GM19372 (cell line): ENCODE results near the gene KAZN.
"Not testable (repeated sequence)": the region's sequence is repeated elsewhere in the genome, so short reads cannot be mapped to it uniquely, and the experiment has no call there.

Experiments
- ATAC-seq: cut with Tn5 transposase; IDR thresholded peaks from one replicate; pipeline ENCODE4 v1.9.1; 2021; ENCODE audit warnings: mild to moderate bottlenecking, low read depth, moderate library complexity; ENCODE audit not compliant: unreplicated experiment

KAZN gene

GRCh38 chr1:15134285-15134684, 535.8 kb downstream of the KAZN start:
- ATAC-seq = no peak

DNA sequence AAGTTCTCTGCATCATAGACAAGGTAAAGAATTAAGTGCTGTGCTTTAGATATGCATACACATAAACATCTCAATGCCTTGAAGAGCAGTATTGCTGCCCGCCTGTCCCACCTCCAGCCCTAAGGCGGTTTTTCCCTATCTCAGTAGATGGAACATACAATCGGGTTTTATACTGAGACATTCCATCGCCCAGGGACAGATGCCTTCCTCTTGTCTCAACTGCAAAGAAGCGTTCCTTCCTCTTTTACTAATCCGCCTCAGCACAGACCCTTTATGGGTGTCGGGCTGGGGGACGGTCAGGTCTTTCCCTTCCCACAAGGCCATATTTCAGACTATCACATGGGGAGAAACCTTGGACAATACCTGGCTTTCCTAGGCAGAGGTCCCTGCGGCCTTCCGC, 537.1 kb downstream of the KAZN start:
- ATAC-seq = not testable (repeated sequence)

- ATAC-seq = no peak
Observed at GRCh38 chr1:15137809-15138208, 539.3 kb downstream of the KAZN start.

DNA sequence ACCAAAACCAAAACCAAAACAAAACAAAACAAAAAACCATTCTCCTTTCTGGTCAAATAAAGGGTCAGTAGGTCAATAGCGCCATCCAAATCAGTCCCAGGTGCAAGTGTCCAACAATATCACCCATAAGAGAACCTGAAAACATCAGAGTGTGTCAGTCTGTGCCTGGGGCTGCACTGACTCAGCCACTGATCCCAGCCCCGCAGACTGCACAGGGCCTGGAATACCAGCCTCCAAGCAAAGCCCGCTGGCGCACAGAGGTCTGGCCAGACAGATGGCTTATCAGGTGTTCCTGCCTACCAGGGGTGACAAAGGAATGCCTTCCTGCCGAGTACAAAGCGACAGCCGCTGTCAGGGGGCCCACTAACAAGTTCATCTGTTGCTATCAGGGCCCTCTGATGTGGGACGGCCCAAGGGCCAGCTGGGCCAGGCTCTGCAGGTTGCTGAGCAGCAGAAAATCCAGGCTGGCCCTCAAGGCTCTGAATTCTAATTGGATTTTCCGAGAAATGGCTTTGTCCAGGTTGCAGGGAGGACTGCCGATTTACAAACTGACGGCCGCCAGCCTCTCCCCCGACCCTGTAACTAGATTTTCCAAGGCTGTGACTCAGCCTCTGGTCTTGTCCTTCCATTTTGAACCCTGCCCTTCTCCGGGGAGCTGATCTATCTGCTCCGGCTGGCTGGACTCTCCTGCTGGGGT, 541.3 kb downstream of the KAZN start:
- ATAC-seq = no peak

DNA sequence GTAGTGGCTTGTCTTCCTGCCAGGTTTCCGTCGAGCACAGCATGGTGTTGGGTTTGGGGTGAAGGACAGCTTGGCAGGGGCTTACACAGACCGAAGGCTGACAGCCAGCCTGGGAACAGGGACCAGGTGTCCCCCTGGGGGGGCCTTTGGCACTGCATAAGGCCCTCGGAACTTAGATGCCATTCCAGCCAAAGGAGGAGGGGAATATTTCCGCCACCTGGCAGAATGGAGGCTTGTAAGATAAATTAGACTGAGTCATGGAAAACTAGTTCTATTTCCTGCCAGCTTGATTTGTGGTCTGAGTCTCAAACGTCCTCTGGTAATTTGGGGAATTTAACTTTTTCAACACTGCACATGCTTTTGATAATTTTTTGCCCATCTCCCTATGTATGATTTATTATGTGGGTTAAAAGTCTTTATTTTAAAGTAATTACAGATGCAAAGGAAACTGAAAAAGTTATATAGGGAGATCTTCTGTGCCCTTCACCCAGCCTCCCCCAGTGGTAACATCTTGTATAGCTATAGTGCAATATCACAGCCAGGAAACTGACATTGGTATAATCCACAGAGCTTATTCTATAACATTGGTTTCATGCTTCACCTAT, 543.6 kb downstream of the KAZN start:
- no peak for ATAC-seq

- no peak for ATAC-seq
Observed at GRCh38 chr1:15145327-15145726, 546.8 kb downstream of the KAZN start.

DNA sequence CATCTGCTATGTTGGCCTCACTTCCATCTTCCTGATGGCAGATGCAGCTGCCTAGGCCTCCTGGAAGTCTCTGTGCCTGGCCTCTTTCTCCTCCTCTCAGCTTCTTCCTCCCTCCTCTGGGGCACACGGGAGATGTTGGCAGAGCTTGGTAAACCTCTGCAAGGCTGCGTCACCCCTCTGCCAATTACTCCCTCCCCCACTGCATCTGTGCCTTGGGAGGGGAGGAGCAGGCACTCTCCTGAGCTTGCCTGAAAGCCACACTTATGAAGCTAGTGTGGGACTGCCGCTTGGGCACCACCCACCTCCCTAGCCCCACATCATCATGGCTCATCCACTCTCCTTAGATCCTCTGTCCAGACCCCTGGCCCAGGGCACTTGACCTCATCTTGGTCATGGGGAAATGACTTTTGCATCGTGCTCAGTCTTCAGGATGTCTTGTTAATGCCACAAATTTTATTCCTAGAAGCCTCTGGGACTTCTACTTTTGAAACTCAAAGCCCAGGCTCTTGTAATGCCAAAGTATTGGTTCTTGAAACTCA, 547.7 kb downstream of the KAZN start:
- no peak for ATAC-seq

GRCh38 chr1:15146971-15147376, 548.5 kb downstream of the KAZN start:
- ATAC-seq = no peak

DNA sequence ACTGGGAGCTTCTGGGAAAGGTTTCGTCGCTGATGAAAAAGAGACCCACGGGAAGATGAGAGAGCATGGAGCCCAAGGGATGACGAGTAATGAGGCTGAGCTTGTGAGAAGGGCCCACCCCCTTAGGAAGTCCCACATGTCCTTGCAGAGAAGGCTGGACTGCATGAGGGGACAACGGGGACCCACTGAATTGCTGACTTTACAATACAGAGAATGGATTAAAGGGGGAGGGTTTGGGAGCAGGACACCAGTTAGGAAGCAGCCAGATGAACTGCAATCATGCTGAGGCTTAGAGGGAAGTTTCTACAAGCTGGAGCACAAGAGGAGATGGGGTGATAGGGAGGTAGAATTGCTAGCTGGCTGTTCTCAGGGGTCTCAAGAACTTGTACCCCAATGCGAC, 549.5 kb downstream of the KAZN start:
- no peak for ATAC-seq

GRCh38 chr1:15148475-15148874, 550.0 kb downstream of the KAZN start:
- no peak for ATAC-seq

DNA sequence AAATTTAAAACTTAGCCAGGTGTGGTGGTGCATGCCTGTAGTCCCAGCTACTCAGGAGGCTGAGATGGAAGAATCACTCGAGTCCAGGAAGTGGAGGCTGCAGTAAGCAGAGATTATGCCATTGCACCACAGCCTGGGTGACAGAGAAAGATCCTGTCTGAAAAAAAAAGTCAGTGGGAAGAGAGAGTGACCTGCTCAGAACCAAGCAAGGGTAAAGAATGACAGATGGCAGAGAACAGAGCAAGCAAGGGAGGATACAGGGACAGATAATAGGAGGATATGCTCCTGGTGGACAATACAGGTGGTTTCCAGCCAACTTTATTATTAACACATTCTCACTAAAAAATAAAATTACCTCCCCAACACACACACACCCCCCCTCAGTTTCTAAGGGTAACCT, 550.5 kb downstream of the KAZN start:
- ATAC-seq = no peak

- ATAC-seq = no peak
Observed at GRCh38 chr1:15150376-15150775, 551.9 kb downstream of the KAZN start.

GRCh38 chr1:15151377-15151806, 552.9 kb downstream of the KAZN start:
- ATAC-seq = no peak

DNA sequence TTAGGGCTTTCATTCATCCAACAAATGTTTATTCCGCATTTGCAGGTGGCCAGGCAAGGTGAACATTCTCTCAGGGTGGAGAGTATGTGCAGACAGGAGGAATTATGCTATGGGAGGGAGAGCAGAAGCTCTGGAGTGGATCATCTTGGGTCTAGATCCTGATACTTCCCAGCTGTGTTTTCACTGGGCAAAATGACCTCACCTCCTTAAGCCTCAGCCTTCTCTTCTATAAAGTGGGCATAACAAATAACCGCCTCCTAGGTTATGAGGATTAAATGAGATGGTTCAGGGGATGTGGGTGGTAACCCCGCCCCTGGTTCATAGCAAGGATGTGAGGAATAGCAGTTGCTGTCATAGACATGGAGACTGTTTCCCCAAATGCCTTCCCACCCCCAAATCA, 553.4 kb downstream of the KAZN start:
- ATAC-seq = no peak

- no peak for ATAC-seq
Observed at GRCh38 chr1:15152318-15153183, 554.1 kb downstream of the KAZN start.

- no peak for ATAC-seq
Observed at GRCh38 chr1:15153184-15153841, 554.8 kb downstream of the KAZN start, which contains the start of gene TMEM51. Gene TMEM51, plus strand, starts transcription at chr1:15153747. Its CDS starts 61,341 bp downstream, at chr1:15215088.

DNA sequence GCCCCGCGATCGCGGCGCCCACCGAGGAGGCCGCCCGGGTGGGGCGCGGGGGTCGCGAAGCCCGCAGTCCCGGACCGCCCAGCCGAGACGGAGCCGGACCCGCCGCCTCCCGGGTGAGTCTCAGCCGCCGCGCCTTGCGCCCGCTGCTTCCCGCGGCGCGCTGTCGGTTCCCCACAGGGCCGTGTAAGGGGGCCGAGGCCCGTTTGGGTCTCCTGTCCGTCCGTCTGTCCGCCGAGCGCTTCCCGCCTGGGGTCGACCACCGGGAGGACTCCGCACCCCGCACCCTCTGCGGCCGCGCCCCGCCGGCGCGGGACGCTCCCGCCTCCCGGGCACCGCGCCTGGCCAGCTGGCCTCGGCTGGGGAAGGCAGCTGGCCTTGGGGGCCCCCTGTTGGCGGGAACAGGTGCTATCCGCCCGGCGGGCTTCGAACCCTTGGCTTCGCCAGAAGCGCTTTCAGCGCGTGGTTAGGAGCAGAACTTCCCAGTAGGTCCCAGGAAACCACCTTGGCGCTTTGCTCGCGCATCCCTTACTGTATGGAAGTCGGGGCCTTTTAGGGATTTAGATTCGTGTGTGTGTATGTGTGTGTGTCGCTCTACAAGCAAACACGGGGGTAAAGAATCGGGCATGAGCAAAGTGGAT, 555.5 kb downstream of the KAZN start:
- no peak for ATAC-seq

GRCh38 chr1:15154480-15155036, 556.1 kb downstream of the KAZN start:
- no peak for ATAC-seq

- no peak for ATAC-seq
Observed at GRCh38 chr1:15155191-15155590, 556.7 kb downstream of the KAZN start.
